Measurements from ENCODE around the gene PRKCA.

DNA sequence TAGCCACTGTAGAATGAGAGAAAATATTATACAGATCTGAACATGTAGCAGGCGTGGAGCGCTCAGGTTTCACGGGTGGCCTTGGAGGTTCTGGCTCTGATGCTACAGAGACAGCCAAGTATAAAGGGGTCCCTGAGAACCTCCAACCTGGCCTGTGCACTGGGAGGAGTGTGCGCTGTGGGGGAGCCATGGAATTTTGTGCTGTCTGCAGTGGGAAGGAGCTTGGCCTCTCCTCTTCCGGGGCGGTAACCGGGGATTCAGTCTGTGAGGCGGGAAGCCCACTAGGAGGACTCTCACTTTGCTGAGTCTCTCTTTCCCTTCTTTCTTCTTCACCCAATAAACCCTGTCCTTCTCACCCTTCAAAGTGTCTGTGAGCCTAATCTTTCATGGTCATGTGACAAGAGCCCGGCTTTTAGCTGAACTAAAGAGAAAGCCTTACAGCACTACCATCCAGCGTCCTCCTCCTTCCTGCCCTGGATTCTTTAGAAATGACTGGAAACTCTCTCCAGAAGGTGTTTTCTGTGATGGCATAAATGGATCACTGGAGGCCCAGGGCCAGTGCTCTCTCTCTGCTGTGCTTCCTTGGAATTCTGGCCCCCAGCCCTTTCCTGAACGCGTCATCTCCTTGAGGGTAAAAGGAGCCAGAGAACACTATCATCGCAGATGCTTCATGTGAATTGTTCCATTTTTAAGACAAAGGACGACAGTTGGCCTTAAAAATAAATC is 300.4 kb downstream of the PRKCA start:
- TF ChIP-seq POLR2A (IDR thresholded peaks at IDR 0.05; ENCODE audit: low read length) (no peak), GATA1 (IDR thresholded peaks at IDR 0.05; ENCODE audit: low read depth, low read length) (no peak)

Measured in erythroblast (primary cell).